ENCODE data around the gene DCHS2.

DNA sequence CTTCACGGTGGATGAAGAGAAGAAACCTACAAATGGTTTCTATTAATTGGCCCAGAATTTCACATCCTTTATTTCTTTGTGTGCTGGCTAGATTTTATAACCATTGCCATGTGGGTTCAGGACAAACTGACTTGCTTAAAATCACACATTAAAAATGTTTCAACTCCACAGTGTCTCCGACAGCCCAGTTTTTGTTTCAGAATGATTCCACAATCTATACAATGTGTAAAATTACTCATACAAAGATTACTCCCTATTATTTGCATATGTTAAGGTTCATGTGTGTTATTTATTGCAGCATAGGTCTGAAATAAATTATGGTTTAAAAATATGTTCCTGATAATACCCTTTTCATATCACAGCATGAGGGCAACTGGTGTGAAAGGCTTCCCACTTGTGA is 20.6 kb downstream of the DCHS2 start:
- TF ChIP-seq POLR2A (IDR thresholded peaks at IDR 0.05; ENCODE audit: low read length) (no peak), GATA1 (IDR thresholded peaks at IDR 0.05; ENCODE audit: low read depth, low read length) (no peak)
